Endothelial cell of umbilical vein (primary cell): ENCODE data around the gene ANKS1B. TPM values are rescaled to one million over a fixed set of nuclear protein-coding genes. Genes with fewer than 3 reads are reported as not detected.

Experiments used
- BruUV-seq: library from RNA; stranded (reverse); fragments of 400-500 nt; replicated peaks from 2 replicates; lab custom pipeline; 2021; lab: Mats Ljungman, UMichigan
- CTCF ChIA-PET: fragments of 300-600, 350-600 bp; sonication (Branson Sonifier 250); formaldehyde crosslinking; loops from one replicate; lab custom pipeline; 2021; ENCODE audit warnings: antibody characterized with exemption, inconsistent platforms; lab: Charles Lee
- POLR2A ChIA-PET: fragments of 300-600, 350-600 bp; sonication (Branson Sonifier 250); formaldehyde crosslinking; loops from one replicate; lab custom pipeline; 2021; ENCODE audit warnings: antibody characterized with exemption, inconsistent platforms; lab: Charles Lee
- DNase-seq: peaks from one replicate; pipeline ENCODE4 v3.0.0-alpha.2; 2011; ENCODE audit warnings: low read depth, low spot score
- FAIRE-seq: peaks from 2 replicates; lab custom pipeline; 2011; peaks lifted over from hg19 to GRCh38; lab: Jason Lieb, UNC
- H2AFZ ChIP-seq: 2 replicates; pipeline ENCODE4 v1.6.0; 2012; ENCODE audit warnings: low read depth, low read length, control low read depth, inconsistent platforms
- H3K27ac ChIP-seq: 2 replicates; pipeline ENCODE4 v1.5.1; 2011; ENCODE audit warnings: low read depth, mild to moderate bottlenecking, control low read depth, low read length, moderate library complexity; ENCODE audit not compliant: insufficient read depth
- H3K27me3 ChIP-seq, 2 experiments: 2 replicates each; pipeline versions ENCODE4 v1.6.0 to v1.6.1; 2011; ENCODE audit warnings: low read length in 2 of 2, mixed read lengths in 1 of 2; ENCODE audit not compliant: control insufficient read depth in 2 of 2, insufficient read depth in 2 of 2
- H3K36me3 ChIP-seq, 2 experiments: 2 replicates in 1 of 2; 3 replicates in 1 of 2; pipeline ENCODE4 v1.5.1; 2011; ENCODE audit warnings: low read length in 2 of 2, mild to moderate bottlenecking in 1 of 2, moderate library complexity in 1 of 2; ENCODE audit not compliant: control insufficient read depth in 2 of 2, insufficient read depth in 2 of 2; ENCODE audit errors: extremely low read depth in 1 of 2
- H3K4me1 ChIP-seq: 3 replicates; pipeline ENCODE4 v1.5.1; 2011; ENCODE audit warnings: mild to moderate bottlenecking, low read length; ENCODE audit not compliant: control insufficient read depth, insufficient read depth; ENCODE audit errors: extremely low read depth
- H3K4me2 ChIP-seq: 2 replicates; pipeline ENCODE4 v1.6.1; 2011; ENCODE audit warnings: low read length, control low read depth, mixed read lengths; ENCODE audit not compliant: insufficient read depth
- H3K4me3 ChIP-seq, 3 experiments: fragments of 200-600 bp in 1 of 3; sonication (generic), shearing (Covaris generic) in 1 of 3; replicated peaks in 1 of 3; 2 replicates each; pipeline ENCODE4 v1.5.1; 2011 to 2016; ENCODE audit warnings: control low read depth in 3 of 3, low read length in 3 of 3, mild to moderate bottlenecking in 2 of 3, inconsistent platforms in 1 of 3, low read depth in 1 of 3, moderate library complexity in 1 of 3; ENCODE audit not compliant: insufficient read depth in 1 of 3
- H3K79me2 ChIP-seq: 2 replicates; pipeline ENCODE4 v1.6.0; 2012; ENCODE audit warnings: low read length, inconsistent platforms; ENCODE audit not compliant: control insufficient read depth, insufficient read depth
- H3K9ac ChIP-seq: replicated peaks from 2 replicates; pipeline ENCODE3; 2011; ENCODE audit warnings: low read length, control low read depth; ENCODE audit not compliant: insufficient read depth; ENCODE audit errors: extremely low read depth
- H3K9me1 ChIP-seq: replicated peaks from 3 replicates; pipeline ENCODE4 v1.6.0; 2011; ENCODE audit warnings: mild to moderate bottlenecking, low read length; ENCODE audit not compliant: control insufficient read depth, insufficient read depth; ENCODE audit errors: extremely low read depth
- H3K9me3 ChIP-seq: replicated peaks from 2 replicates; pipeline ENCODE4 v1.5.1; 2012; ENCODE audit warnings: low read length, inconsistent platforms; ENCODE audit not compliant: control insufficient read depth, insufficient read depth
- H4K20me1 ChIP-seq: replicated peaks from 2 replicates; pipeline ENCODE3; 2011; ENCODE audit warnings: mild to moderate bottlenecking, low read length; ENCODE audit not compliant: control insufficient read depth, insufficient read depth; ENCODE audit errors: extremely low read depth
- EZH2 ChIP-seq: IDR thresholded peaks from 2 replicates; pipeline ENCODE4 v1.6.1; 2012; ENCODE audit warnings: borderline replicate concordance, low read depth, mild to moderate bottlenecking, moderate library complexity, low read length, inconsistent platforms; ENCODE audit not compliant: severe bottlenecking
- FOS ChIP-seq: IDR thresholded peaks from 2 replicates; pipeline ENCODE4 v1.6.1; 2011; ENCODE audit warnings: mild to moderate bottlenecking, low read length, moderate library complexity, borderline replicate concordance; ENCODE audit not compliant: insufficient read depth
- GATA2 ChIP-seq: IDR thresholded peaks from 2 replicates; pipeline ENCODE4 v1.7.0; 2011; ENCODE audit warnings: low read depth, mild to moderate bottlenecking, moderate library complexity, mixed read lengths, low read length; ENCODE audit not compliant: insufficient read length, insufficient read depth
- JUN ChIP-seq: IDR thresholded peaks from 2 replicates; pipeline ENCODE4 v1.6.1; 2011; ENCODE audit warnings: borderline replicate concordance, low read depth; ENCODE audit not compliant: insufficient read length, insufficient read depth
- MYC ChIP-seq: IDR thresholded peaks from one replicate; pipeline ENCODE4 v1.6.1; 2011; ENCODE audit warnings: mild to moderate bottlenecking, low read depth, low read length
- POLR2A ChIP-seq: IDR thresholded peaks from 2 replicates; pipeline ENCODE4 v1.6.1; 2012; ENCODE audit warnings: low read depth, mild to moderate bottlenecking, control low read depth, low read length
- POLR2AphosphoS5 ChIP-seq: IDR thresholded peaks from 2 replicates; pipeline ENCODE4 v1.6.1; 2012; ENCODE audit warnings: low read depth, mild to moderate bottlenecking, control low read depth, low read length, moderate library complexity; ENCODE audit not compliant: insufficient read depth
- dilution Hi-C: fragments of 300-500 bp; cut with MboI; formaldehyde crosslinking; loops from one replicate; pipeline ENCODE4 v1.15.0; 2019; ENCODE audit warnings: low sequenced_read_pairs; ENCODE audit not compliant: extremely low pct_ligation_motif_present
- intact Hi-C: fragments of 100-400 bp; cut with micrococcal nuclease; formaldehyde crosslinking; loops from one replicate; pipeline ENCODE4 v1.10.0; 2022
- polyA plus RNA-seq, 4 experiments: library from polyadenylated mRNA; depleted of rRNA in 3 of 4; stranded (reverse) in 3 of 4; unstranded in 1 of 4; fragments of >200 nt; gene quantifications; 2 replicates each; pipeline versions ENCODE4 v1.2.1 to v1.2.3, GENCODE V29; 2011 to 2012; ENCODE audit warnings: missing spikeins in 1 of 4
- total RNA-seq: library from RNA; stranded (reverse); gene quantifications from 2 replicates; pipeline ENCODE4 v1.2.3, GENCODE V29; 2021
- TF ChIP-seq, protein P1 (sequence below), 2 donors: IDR thresholded peaks; 1 replicate in 1 of 2; 2 replicates in 1 of 2; pipeline ENCODE4 v1.5.1; 2011; ENCODE audit warnings: low read length in 2 of 2, mild to moderate bottlenecking in 2 of 2, moderate library complexity in 2 of 2, control low read depth in 1 of 2, inconsistent platforms in 1 of 2, low read depth in 1 of 2; ENCODE audit not compliant: insufficient read depth in 1 of 2; ENCODE audit errors: extremely low read depth in 1 of 2
- TF ChIP-seq, protein P2 (sequence below): IDR thresholded peaks from 2 replicates; pipeline ENCODE4 v1.6.1; 2011; ENCODE audit not compliant: insufficient read depth, insufficient read length

The ANKS1B gene
- total and polyA plus RNA-seq, 2 donors (not counting 3 experiments of a cell fraction or from before 2014, with no cell fraction given), result 0.15 to 0.38 TPM

DNA sequence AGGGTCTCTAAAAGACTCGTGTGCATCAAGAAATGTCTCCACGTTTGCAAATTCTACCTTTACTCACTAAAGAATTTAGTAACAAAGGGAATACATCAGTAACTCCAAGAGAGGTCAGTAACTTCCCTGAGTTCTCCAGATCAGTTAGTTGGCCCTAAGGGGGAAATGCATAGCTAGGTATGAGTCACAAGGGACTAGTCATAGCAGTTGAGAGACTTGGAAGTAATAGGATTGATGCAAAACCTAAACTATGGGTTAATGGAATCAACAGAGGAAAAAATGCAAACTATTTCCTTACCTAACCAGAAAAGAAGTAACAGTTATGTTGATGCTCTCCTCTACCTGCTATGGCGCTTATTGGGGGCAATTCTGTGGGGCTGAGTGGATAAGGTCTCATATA is 486.0 kb downstream of the ANKS1B start:
- Histone ChIP-seq H2AFZ (no peak overlapping the region), H3K9me1 (no peaks in the 10 kb centered on the region), H4K20me1 (no peaks in the 10 kb centered on the region), H3K4me1 (no peaks in the 10 kb centered on the region), H3K9ac (no peak overlapping the region), H3K27me3 (no peaks in the 10 kb centered on the region), H3K27ac (no peak overlapping the region), H3K36me3 (no peaks in the 10 kb centered on the region), H3K9me3 (peaks cover 2% of the 10 kb centered on the region), H3K4me2 (no peak overlapping the region), H3K79me2 (no peaks in the 10 kb centered on the region), H3K4me3 (no peak overlapping the region)
- ChIA-PET POLR2A (no interaction called here), CTCF (no interaction called here)
- DNase-seq (no peak), FAIRE-seq (no peak)
- TF ChIP-seq GATA2 (no peak), FOS (no peak), EZH2 (no peak), POLR2AphosphoS5 (no peak), POLR2A (no peak), JUN (no peak), MYC (no peak)
- TF ChIP-seq, protein P1, sequence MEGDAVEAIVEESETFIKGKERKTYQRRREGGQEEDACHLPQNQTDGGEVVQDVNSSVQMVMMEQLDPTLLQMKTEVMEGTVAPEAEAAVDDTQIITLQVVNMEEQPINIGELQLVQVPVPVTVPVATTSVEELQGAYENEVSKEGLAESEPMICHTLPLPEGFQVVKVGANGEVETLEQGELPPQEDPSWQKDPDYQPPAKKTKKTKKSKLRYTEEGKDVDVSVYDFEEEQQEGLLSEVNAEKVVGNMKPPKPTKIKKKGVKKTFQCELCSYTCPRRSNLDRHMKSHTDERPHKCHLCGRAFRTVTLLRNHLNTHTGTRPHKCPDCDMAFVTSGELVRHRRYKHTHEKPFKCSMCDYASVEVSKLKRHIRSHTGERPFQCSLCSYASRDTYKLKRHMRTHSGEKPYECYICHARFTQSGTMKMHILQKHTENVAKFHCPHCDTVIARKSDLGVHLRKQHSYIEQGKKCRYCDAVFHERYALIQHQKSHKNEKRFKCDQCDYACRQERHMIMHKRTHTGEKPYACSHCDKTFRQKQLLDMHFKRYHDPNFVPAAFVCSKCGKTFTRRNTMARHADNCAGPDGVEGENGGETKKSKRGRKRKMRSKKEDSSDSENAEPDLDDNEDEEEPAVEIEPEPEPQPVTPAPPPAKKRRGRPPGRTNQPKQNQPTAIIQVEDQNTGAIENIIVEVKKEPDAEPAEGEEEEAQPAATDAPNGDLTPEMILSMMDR (IDR thresholded peaks at IDR 0.05; ENCODE audit: extremely low read depth in 1 of 2, insufficient read depth in 1 of 2, low read depth in 1 of 2, low read length in 2 of 2), result no peak
- TF ChIP-seq, protein P2, sequence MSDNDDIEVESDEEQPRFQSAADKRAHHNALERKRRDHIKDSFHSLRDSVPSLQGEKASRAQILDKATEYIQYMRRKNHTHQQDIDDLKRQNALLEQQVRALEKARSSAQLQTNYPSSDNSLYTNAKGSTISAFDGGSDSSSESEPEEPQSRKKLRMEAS, result no peak
- intact Hi-C loops (no loop called here), dilution Hi-C loops (no loop called here)
- no TSS peak for BruUV-seq
